Erythroblast (primary cell): ENCODE data around the gene P2RX4.
"Not testable (repeated sequence)": the region's sequence is repeated elsewhere in the genome, so short reads cannot be mapped to it uniquely, and the experiment has no call there.

Experiments
- DNase-seq, 2 experiments: peaks; one replicate each; lab custom pipeline; 2025; lab: John Stamatoyannopoulos, UW
- GATA1 ChIP-seq: IDR thresholded peaks from 2 replicates; pipeline ENCODE4 v1.6.1; 2011; ENCODE audit warnings: low read depth, mild to moderate bottlenecking, control low read depth, low read length, moderate library complexity
- POLR2A ChIP-seq: IDR thresholded peaks from 2 replicates; pipeline ENCODE4 v1.6.1; 2011; ENCODE audit warnings: mild to moderate bottlenecking, low read length

The P2RX4 gene

GRCh38 chr12:121253638-121254335 is 43.9 kb downstream of the P2RX4 start:
- TF ChIP-seq GATA1 = no peak
- no peak for TF ChIP-seq POLR2A
- no peak for DNase-seq

DNA sequence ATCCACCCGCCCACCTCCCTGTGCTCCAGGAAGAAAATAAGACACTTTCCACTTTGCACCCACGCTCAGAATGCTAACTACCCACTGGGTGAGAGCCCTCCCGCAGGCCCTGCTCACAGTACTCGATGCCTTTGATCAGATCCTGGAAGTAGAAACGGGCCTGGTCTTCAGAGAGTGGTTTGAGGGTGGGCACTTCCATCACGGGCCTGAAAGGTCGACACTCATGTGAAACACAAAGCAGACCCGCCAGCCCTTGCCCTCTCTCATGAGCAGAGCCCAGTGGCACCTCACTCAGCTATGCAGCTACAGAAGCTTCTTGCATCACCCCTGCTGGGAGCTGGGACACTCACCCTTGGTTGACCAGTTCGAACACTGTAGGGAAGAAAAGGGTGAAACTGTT is 45.5 kb downstream of the P2RX4 start:
- TF ChIP-seq GATA1 (no peak), POLR2A (no peak)
- no peak for DNase-seq

DNA sequence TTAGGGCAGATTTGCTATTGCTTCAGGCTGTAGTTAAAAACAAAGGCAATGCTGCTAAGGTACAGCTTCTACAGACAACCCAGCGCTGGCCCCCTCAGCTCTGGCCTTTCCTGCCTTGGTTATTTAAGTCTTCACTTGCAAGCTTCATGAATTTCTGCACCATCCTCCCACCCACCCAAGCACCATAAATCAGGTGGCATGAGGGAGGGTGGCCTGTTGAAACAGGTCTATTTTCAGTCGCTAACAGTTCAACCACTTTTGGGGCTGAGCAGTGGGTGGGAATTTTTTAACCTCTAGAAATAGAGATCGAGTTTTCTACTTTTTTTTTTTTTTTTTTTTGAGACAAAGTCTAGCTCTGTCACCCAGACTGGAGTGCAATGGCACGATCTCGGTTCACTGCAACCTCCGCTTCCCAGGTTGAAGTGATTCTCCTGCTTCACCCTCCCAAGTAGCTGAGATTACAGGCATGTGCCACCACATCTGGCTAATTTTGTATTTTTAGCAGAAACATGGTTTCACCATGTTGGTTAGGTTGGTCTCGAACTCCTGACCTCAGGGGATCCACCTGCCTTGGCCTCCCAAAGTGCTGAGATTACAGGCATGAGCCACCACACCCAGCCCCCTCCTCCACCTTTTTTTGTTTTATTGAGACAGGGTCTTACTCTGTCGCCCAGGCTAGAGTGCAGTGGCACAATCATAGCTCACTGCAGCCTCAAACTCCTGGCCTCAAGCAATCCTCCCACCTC is 47.9 kb downstream of the P2RX4 start:
- not testable (repeated sequence) for DNase-seq

DNA sequence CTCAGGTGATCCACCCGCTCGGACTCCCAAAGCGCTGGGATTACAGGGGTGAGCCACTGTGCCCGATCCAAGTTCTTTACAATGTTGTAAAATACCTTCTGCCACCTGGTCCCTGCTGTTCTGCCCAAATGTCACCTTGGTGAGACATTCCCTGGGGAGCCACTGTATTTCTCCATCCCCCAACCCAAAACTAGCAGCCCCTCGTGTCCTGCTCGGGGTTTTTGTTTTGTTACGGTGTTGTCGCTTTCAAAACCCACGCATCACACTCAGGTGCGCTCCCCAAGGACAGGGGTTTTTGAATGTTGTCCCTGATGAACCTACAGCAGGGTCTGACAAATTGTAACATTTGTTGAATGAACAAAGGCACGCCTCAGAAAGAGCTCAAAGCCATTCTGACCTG is 49.1 kb downstream of the P2RX4 start:
- no peak for DNase-seq
- TF ChIP-seq GATA1 (no peak), POLR2A (no peak)

GRCh38 chr12:121260091-121260490 is 50.2 kb downstream of the P2RX4 start:
- TF ChIP-seq GATA1 (no peak), POLR2A (no peak)
- no peak for DNase-seq

GRCh38 chr12:121261398-121261797 is 51.5 kb downstream of the P2RX4 start:
- no peak for DNase-seq
- TF ChIP-seq POLR2A = no peak
- TF ChIP-seq GATA1 = no peak

GRCh38 chr12:121263206-121263935 is 53.4 kb downstream of the P2RX4 start:
- no peak for TF ChIP-seq GATA1
- DNase-seq = no peak

DNA sequence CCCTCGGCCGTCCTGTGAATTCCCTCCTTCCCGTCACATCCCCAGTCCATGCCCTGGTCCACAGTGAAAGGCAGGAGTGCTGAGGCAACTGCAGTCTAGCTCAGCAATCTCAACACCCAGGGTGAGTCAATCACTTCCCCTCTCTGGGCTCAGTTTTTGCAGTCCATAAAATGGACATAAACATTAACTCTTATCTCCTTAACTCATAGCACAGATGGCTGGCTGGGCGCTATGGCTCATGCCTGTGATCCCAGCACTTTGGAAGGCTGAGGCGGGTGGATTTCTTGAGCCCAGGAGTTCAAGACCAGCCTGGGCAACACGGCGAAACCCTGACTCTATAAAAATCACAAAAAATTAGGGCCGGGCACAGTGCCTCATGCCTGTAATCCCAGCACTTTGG is 54.2 kb downstream of the P2RX4 start:
- no peak for DNase-seq
- TF ChIP-seq GATA1 (no peak), POLR2A (no peak)

DNA sequence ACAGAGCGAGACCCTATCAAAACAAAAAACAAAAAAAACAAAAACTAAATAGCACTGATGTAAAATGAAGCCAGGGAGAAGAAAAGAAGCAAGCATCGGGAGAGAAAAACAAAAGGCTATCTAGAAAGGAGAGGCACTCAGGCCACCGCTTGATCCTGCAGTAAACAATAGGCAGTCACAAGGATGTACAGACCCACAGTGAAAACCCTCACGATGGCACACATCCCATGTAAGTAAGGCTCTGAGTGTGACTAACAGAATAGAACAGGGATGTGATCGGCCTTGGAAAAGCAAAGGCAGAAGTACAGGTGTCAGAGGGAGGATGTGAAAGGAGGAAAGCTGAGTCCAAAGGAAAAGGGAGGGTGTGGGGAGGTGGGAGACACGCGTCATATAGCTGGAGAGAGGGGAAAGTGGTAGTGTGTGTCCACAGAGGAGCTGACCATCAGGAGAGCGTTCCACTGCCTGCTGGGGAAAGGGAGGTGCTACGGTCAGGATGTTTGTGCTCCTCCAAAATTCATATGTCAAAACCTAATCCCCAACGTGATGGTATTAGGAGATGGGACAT is 55.1 kb downstream of the P2RX4 start:
- no peak for DNase-seq
- TF ChIP-seq POLR2A (no peak), GATA1 (no peak)

DNA sequence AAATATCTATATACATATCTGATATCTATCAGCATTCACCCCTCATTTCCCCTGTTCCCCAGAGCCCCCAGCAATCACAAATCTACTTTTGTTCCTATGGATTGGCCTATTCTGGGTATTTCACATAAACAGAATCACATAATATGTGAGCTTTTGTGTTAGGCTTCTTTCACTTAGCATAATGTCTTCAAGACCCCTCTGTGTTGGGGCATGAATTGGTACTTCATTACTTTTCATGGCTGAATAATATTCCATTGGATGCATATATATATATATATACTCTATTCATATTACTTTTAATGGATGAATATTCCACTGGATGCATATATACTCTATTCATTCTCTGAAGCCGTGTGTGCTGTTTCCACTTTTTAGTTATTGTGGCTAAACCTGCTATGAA is 57.9 kb downstream of the P2RX4 start:
- TF ChIP-seq POLR2A = no peak
- TF ChIP-seq GATA1 = no peak
- no peak for DNase-seq

GRCh38 chr12:121273364-121273896 is 63.5 kb downstream of the P2RX4 start:
- TF ChIP-seq POLR2A = no peak
- TF ChIP-seq GATA1 = no peak
- no peak for DNase-seq

DNA sequence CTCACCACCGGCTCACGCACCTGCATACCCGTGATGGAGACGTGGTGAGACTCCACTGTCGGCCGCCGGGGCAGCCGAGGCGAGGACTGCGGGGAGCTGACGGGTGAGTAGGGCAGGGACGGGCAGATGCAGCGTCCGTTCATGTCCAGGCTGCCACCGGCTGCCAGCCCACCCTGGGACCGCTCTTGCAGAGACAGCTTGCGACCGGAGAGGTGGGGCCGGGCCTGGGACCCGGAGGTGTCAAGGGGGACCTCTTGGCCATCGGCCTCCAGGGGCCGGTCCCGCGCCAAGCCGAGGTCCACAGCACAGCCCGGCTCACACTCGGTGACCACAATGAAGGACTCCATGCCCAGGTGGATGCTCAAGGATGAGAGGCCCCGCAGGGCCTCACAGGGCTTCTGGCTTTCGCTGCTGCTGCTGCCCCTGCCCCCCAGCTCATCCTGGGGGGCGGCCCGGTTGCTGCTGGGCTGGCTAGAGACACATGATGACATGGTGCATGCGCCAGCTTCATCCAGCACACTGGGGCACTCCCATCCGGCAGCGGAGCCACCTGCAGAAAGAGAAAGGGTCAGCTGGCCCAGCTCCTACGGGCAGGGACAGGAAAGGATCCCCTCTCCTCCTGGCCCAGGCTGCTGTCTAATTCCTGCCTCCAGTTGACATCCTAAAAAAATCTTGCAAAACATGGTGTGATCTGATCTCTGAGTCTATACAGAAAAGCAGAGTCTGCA is 64.3 kb downstream of the P2RX4 start:
- TF ChIP-seq GATA1 = no peak
- TF ChIP-seq POLR2A = no peak
- DNase-seq = no peak

- TF ChIP-seq GATA1 (no peak), POLR2A (no peak)
- no peak for DNase-seq
Measured at GRCh38 chr12:121277374-121277759, 67.4 kb downstream of the P2RX4 start.
